ENCODE results near the gene LRRC45.
A peak's percentile ranks its signal among the peaks of the same experiment; 100 is the strongest.

The LRRC45 gene

GRCh38 chr17:82053556-82054263 lies 30.6 kb downstream of the LRRC45 start:
- peak; percentile 56 for DNase-seq

DNA sequence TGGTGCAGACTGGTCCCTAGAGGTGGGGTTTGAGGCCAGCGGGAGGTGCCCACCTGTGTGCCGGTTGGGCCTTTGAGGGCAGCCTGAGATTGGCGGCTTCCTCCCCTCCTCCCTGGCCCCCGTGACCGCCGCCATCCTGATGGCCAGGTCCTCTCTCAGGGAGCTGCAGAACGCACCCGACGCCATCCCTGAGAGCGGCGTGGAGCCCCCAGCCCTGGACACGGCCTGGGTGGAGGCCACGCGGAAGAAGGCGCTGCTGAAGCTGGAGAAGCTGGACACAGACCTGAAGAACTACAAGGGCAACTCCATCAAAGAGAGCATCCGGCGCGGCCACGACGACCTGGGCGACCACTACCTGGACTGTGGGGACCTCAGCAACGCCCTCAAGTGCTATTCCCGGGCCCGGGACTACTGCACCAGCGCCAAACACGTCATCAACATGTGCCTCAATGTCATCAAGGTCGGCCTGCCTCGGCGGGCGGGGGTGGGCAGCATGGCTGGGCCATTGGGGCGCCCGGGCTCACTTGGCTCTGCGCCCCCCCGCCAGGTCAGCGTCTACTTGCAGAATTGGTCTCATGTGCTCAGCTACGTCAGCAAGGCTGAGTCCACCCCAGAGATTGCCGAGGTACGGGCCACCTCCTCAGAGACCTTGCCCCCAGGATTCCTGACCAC lies 31.4 kb downstream of the LRRC45 start:
- peak; percentile 57 for DNase-seq

DNA sequence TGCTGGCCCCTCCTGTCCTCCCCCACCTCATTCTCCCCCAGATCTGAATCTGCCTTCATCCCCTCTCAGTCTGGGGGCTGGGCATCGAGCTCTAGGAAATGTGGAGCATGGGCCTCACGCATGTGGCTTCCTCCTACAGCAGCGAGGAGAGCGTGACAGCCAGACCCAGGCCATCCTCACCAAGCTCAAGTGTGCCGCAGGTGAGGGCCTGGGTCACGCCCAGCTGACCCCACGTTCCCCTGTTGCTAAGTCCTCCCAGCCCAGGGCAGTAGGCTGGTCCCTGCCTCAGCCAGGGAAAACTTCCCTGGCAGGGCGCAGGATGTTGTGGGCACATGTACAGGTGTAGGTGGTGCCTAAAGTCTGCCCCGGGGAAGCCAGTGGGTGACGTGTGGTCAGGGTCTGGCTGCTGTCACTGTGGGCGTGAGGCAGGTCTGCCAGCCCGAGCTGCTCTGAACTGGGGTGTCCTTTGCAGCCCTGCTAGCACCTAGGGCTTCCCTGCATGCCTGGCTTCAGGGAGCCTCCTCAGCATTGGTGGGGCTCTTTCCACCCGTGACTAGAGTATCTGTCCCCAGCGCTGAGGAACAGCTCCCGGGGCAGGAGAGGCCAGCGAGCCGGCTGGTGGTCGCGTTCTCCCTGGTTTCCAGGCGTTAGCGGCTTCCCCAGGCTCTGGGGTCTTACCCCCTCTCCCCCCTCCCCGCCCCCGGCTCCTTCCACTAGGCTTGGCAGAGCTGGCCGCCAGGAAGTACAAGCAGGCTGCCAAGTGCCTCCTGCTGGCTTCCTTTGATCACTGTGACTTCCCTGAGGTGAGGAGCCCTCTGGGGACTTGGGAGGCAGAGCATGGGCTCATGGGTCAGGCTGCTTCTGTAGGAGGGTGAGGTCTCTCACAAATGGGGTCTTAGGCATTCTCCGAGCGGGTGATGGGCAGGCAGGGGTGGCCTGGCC lies 32.2 kb downstream of the LRRC45 start:
- peak; percentile 56 for DNase-seq

DNA sequence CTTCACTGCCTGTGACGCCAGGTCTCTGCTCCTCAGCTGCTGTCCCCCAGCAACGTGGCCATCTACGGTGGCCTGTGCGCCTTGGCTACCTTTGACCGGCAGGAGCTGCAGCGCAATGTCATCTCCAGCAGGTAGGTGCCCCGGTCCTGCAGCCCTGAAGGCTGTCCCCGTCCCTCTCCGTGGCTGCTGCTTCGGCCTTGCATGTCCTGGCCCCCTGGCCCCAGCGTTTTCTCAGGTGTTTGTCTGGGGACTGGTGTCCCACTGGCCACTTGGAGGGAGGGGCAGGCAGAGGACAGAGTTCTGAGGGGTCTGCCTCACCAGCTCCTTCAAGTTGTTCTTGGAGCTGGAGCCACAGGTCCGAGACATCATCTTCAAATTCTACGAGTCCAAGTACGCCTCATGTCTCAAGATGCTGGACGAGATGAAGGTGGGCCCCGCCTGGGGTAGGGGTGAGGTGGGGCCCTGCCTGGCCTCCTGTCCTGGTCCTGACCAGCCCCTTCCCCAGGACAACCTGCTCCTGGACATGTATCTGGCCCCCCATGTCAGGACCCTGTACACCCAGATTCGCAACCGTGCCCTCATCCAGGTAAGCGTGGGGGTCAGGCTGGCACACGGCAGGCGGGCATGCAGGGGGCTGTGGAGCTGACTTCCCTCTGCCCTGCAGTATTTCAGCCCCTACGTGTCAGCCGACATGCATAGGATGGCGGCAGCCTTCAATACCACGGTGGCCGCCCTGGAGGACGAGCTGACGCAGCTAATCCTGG lies 33.0 kb downstream of the LRRC45 start:
- DNase-seq, result no peak

DNA sequence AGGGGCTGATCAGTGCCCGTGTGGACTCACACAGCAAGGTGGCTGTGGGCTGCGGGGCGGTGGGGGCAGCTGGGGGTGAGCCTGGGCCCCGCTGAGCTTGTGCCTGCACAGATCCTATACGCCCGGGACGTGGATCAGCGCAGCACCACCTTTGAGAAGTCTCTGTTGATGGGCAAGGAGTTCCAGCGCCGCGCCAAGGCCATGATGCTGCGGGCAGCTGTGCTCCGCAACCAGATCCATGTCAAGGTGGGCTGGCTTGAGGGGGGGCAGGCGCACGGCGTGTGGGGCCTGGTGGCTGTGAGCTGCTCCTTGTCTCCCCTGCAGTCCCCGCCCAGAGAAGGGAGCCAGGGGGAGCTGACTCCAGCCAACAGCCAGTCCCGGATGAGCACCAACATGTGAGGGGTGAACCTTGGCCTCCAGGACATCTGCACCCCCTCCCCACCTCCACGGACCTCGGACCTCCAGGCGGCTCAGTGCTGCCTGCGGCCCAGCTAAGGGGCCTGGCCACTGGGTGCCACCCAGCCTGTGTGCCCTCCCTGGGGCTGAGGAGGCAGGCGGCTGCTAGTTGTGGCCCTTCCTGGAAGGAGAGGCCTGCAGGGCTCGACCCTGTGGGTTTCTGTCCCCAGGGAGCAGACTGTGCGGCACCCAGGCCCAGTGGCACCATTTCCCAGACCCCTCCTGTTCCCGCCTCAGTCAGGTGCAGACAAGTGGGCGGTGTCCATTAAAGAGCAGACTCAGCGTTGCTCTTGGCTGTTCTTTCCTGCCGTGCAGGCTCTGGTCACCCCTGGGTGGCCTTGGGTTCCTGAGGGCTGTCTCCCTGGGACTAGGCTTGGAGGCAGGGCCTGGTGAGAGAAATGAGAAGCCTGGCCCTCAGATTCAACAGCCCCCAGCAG lies 33.9 kb downstream of the LRRC45 start:
- DNase-seq, result no peak

DNA sequence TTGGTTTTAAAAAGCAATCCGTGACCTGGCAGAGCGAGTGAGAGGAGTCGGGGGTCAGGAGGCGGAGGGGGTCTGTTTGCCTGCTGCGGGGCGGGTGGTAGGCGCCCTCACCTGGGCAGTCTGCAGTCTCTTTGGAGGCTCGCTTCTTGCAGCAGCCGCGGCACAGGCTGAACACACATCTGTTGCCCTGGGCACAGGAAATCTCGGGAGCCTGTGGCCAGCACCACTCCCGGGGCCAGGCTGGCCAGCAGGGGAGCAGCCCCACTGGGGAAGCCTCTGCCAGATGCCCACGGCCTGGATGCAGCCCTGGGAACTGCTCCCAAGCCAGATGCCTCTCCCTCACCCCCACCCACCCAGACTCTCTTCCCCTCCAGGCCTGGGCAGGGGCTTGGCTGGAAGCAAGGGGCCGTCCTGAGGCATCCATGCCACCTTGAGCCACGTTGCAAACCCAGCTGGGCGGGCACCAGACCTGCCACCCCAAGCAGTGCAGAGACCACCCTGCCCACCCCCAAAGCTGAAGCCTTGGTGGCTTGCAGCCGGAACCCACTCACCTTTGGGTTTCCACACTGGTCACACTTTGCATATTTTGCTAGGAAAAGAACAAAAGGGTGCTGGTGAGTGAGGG lies 35.2 kb downstream of the LRRC45 start:
- no peak for DNase-seq

DNA sequence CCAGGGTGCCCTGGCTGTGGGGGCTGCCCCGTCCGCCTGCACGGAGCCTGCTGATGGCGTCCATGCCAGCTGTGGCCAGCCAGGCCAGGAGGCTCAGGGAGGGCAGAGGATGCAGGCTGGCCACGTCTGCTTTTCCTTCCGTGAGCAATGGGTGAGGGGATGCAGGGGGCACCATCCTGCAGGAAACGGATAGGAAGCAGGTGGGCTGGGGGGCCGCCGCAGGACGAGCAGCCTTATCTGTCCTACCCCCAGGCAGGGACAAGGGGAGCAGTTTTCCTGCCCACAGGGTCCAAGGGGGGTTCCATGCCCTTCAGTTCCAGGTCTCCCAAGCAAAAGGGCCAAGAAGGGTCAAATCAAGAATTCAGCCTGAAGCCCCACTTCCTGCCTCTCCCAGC lies 35.7 kb downstream of the LRRC45 start:
- DNase-seq, result no peak

- DNase-seq, result no peak
Measured at GRCh38 chr17:82059272-82060000, 36.3 kb downstream of the LRRC45 start.

DNA sequence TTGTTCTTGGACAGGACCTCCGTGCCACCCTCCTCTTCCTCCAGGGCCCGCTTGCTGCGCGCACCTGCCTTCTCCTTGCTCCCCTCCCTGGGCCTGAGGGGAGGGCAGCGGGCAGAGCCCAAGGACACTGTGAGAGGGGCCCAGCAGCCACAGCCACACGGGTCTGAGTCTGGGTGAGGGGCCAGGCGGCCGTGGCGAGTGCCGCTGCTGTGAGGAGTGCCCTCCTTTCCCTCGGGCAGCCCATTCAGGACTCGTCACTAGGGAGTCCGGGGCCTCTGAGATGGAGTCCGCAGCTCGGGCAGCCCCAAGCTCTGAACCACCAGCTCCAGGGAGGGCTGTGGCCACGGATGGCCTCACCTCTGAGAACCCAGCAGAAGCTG lies 36.9 kb downstream of the LRRC45 start:
- no peak for DNase-seq

- no peak for DNase-seq
Measured at GRCh38 chr17:82060614-82061013, 37.5 kb downstream of the LRRC45 start.

- DNase-seq, result no peak
Measured at GRCh38 chr17:82061047-82061925, 38.2 kb downstream of the LRRC45 start.

DNA sequence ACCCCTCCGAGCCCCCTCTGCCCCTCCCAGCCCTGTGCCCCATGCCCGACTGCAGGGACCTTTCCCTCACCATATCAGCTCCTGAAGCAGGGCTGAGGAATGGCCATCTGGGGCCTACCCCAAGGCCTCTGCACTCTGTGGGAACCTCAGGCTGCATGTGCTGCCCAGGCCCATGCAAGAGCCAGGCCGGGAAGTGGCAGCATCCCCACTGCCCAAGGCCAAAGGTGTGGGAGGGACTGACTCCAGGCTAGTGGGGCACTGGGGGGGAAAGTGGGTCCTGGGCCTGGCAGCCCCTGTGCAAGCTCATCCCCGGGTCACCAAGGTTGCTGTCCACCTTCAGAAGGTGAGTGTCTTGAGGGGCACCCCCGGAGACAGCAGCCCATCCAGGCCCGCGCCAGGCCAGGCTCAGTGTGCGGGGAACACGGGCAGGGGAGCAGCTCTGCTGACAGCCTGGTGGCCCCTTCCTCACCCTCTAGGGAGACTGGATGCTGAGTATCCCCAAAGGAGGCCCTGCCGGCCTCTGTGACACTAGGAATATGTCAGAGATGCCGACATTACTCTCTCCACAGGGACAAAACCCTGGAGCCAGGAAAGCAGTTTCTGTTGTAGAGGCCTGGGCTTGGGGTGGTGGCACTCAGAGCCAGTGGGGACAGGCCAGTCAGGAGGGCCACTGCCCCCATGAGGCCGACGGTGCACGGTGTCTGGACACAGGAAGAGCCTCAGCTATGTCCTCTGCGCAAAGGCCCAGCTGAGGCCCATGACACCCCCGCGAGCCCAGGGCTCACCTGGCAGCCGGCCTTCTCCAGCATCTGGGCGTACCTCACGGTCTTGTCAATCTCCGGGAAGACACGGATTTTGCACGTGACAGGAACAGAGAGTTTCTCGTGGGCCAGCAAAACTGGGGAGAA lies 39.2 kb downstream of the LRRC45 start:
- no peak for DNase-seq

DNA sequence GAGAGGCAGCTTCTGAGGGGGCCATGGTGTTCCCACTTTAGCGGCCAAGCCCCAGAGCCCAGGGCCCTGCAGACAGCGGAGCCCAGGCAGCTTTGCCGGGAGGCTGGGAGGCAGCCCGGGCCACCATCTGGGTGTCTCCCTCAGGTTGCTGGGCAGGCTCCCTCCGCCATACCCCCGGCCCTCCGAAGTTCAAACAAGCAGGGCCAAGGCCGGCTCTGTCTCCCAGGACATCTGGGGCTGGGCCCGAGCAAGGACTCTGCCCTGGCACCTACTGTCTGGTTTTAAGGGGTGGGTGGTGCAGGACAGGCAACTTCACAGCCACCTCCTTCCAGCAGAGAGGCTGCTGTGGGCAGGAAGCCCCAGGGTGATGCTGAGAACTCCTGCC lies 39.9 kb downstream of the LRRC45 start:
- DNase-seq, result no peak

GRCh38 chr17:82063424-82064415 lies 40.6 kb downstream of the LRRC45 start:
- DNase-seq, result no peak

GRCh38 chr17:82064433-82065192 lies 41.5 kb downstream of the LRRC45 start:
- DNase-seq, result no peak

- DNase-seq, result no peak
Measured at GRCh38 chr17:82065193-82065637, 42.1 kb downstream of the LRRC45 start.

Measured in activated CD8-positive, alpha-beta memory T cell treated with anti-CD3 and anti-CD28 coated beads for 24 hours (primary cell).